Measurements from ENCODE around the gene ATL3.
"Not testable (repeated sequence)": the region's sequence is repeated elsewhere in the genome, so short reads cannot be mapped to it uniquely, and the experiment has no call there.

ATL3 gene

DNA sequence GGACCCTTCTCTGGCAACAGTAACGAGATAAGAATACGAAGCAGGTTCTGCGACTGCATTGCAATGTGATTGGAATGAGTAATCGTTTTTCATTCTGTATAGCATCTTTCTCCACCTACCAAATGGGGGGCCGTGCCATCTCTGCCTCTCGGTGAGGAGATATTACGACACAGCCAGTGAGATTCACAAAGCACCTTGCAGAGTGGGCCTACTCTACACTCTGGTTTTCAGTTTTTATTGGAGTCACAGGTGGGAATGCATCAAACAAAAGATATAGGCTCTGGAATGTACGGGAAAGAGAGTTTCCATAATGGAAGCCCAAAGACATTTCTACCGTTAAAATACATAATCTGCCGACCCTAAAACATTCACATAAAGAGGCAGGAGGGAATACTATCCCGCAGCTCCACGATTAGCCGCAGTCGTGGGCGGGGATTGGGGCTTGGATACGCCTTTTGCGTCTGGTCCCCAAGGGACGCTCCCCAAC, 9.7 kb upstream of the ATL3 start:
- DNase-seq, result no peak

DNA sequence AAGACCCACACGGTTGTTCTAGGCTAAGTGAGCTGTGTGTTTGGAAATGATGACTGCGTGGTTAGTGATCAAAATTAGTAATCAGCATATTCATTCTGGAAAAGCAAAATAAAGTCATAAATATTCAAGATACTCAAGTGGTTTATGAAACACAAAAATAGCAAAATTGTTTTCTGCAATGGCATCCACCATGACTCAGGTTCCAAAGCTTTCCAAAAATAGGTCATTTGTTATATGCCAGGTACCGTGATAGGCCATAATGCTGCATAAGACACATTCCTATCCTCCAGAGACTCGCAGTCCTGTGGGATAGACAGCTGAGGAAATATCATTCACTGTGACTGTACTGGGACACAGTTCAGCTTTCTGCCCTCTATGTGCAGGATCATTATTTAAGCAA, 2.4 kb upstream of the ATL3 start:
- no peak for DNase-seq

DNA sequence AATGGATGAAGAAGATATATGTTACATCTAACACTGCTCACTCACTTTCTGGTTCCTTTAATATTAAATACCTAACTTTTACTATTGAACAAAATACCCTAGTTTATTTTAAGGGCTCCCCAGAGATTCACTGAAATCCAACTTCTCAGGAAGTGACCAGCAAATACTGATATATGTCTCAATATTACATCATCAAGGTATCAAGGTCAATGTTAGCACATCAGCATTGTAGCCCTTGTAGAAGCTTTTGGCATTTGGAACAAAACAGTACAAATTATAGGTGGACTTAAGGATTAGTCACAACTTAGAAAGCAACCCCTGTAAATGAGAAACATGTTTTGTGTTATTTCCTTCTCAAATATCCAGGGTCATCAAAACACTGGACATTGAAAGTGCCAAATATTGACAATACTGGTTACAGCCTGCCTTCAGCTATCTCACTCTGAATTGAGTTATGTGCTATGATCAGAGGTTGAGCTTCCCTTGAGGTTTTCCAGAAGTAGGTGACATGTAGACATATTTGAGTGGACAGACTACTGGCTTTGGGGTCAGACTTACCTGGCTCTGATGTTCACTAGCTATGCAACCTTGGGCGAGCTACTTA, 1.9 kb upstream of the ATL3 start:
- DNase-seq, result no peak

DNA sequence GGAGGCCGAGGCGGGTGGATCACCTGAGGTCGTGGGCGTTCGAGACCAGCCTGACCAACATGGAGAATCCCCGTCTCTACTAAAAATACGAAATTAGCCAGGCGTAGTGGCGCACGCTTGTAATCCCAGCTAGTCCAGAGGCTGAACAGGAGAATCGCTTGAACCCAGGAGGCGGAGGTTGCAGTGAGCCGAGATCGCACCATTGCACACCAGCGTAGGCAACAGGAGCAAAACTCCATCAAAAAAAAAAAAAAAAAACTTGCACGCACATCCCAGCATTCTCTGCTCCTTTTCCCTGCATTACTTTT, 934 bp upstream of the ATL3 start:
- DNase-seq, result no peak

DNA sequence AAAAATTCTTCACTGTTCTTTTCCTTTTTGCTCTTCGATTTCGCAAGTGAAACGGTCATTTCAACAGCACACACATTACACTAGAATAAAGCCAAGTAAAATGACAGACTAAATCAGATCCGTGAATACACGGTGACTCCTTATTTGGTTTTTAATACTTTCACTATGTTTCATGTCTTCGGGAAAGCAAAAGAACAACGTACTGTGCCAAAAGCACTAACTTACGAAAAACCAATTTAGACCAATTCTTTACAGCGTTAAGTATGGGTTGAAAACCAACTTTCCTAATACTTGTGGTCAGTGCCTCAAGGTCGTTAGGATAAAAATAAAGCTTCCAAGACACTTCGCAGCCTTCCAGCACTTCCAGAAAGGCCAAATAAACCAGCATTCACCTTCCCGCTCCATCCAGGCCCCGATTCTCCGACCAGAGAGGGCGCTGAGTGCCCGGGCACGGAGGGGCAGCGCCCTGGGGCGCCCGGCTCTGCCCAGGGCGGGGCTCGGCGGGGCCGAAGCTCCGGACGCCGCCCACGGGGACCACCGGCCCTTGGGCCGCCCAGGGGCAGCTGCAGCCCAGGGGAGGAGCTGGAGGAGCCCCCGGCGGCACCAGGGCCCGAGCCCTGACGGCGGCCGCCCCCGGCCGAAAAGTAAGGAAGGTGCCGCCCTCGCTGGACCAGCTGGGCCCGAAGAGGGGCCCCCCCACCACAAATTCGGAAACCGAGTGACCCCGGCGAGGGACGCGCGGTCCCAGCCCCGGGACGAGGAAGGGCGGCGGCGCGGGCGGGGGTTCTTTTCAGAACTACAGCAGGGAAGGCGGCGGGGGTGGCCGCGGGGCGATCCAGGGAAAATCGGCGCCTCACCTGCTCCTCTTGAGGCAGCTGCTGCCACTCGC, 499 bp downstream of the ATL3 start:
- peak; percentile 65 for DNase-seq

DNA sequence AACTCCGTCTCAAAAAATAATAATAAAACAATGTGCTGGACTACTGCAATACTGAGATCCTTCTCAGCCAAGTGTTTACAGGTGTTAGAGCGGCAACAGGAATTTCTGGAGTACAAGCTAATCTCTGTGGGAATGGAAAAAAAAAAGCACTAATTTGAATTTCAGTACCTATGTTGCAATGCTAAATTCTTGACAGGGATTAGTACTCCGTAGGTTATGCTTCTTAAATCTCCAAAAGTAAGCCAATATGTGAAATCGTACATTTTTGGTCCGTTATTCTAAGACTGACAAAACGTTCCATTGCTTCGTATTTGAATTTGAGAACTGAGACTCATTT, 1.1 kb downstream of the ATL3 start:
- DNase-seq, result no peak

DNA sequence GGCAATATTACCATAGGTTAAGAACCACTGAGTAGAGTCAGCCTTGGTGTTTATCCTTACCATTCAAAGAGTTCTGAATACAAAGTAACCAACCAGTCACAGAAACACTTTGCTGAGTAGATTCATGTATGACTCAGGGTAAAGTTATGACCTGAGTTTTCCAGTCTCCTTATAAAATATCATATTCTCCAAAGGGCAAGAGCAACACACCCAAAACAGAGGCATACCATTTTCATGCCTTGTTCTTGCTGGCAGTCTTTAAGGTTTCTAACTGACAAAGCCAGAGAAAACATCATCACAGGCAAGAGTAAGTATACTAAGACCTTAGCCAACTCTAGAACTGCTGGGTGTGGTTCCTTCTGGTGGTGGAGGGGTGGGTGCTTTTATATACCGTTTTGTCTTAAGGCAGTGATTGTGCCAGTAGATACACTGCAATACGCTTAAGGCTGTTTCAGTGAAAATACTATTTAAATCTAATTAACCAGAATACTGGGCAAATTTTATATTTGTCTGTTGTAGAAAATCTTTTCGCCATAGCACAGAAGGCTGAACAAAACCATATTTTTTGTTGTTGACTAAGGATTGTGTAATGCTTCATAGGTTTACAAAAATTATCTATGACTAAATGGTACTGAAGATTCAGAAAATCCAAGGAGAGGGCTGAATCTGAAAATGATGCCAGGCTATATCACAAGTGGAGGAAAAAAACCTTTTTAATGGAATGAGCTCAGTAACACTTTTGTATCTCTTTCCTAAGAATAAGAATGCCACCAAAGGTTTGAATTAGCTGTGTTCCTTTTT, 3.0 kb downstream of the ATL3 start:
- no peak for DNase-seq

DNA sequence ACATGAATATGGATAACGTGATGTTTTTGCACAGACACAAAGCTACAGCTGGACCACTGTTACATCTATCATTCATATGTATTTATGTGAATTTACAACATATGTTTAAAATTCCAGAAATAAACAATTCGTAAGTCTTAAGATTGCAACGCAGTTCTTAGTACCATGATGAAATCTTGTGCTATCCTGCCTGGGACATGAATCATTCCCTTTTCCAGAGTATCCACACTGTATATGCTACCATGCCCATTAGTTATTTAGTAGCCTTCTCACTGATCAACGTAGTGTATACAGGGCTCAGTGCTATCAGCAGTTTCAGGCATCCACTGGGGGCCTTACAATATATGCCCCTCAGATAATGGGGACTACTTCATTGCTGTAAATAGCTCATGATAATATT, 4.3 kb downstream of the ATL3 start:
- no peak for DNase-seq

DNA sequence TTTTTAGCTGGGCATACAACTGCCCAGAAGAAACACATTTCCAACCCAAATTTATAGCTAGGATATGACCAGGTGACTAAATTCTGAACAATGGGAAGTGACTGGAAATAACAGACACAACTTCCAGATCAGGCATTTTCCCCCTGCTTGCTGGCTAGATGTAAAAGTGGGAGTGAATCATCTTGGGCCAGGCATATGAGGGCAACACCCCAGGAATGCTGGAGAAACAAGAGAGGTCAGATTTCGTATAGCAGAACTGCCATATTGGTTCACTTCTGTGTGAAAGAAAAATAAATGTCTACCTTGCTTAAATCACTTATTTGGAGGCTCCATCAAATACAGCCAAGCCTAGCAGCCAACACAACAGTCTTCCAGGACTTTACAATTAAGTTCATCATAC, 7.4 kb downstream of the ATL3 start:
- DNase-seq, result no peak

DNA sequence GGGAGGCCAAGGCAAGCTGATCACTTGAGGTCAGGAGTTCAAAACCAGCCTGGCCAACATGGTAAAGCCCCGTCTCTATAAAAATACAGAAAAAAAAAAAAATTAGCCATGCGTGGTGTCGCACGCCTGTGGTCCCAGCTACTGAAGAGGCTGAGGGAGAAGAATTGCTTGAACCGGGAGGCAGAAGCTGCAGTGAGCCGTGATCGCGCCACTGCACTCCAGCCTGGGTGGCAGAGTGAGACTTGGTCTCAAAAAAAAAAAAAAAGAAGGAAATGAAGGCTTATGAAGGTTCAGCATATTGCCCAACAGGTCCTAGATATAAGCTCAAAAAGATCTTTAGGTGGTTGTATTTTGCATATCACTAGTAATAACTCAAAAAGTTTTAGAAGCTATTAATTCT, 10.2 kb downstream of the ATL3 start:
- DNase-seq, result no peak

DNA sequence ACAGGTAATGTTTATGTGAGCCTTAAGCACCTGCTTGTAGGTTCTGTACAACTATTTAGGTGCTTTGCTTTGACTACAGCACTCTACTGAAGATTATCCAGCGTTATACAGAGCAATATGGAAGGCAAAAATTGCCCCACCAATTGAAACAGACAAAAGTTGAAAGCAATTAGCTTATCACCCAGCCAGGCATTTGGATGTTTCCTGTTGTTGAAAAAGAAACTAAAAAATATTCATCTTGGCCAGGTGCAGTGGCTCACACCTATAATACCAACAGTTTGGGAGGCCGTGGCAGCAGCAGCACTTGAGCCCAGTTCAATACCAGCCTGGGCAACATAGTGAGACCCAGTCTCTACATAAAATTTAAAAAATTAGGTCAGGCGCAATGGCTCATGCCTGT, 18.5 kb downstream of the ATL3 start:
- DNase-seq, result no peak

DNA sequence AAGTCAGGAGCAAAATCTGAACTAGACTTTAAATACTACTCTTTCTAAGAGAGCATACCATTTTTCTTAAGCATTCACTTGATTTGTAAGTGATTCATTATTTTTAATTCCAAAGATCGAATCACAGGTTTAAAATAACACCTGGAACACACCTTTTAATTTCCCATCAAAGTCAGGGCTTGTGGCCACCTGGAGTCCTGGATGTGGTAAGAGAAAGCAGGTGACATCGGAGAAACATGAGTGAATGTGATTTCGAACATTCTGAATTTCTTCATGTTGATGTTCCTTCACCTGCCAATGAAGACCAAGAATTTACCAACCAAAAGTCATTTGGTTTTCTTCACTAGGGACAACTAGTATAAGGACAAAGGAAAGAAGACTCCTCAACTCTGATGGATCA, 28.0 kb downstream of the ATL3 start:
- no peak for DNase-seq

DNA sequence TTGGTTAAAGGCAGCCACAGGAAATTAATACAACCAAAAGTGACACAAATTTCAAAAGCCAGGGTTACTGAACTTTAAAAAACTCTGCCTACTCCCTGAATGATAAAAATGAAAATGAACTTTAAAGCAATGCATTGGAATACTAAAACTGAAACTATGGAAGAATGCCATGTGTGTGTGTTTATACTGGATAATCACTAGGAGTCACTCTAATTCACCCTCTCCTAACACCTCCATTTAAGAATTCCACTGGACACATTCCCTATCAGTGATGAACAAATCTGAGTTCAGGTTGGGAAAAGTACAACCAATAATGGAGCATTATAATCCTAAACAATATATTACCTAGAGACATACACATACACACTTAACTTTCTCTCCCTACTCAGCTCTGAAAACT, 29.4 kb downstream of the ATL3 start:
- no peak for DNase-seq

DNA sequence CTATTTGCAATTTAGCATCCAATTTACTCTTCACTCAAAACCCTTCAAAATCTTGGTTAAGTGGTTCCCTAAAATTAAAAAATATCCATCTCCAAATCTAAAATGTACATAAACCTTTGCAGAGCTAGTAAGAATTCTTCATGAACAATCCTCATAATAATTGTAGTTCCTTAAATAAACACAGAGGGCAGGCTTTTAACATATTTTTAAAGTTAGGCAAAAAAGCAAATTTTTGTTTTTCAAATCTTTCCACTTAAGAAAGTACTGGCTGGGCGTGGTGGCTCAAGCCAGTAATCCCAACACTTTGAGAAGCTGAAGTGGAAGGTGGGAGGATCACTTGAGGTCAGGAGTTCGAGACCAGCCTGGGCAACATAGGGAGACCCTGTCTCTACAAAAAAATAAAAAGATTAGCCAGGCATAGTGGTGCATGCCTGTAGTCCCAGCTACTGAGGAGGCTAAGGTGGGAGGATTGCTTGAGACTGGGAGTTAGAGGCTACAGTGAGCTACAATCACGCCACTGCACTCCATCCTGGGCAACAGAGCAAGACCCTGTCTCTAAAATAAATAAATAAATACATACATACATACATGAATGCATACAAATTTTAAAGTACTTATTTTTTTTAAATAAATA, 31.9 kb downstream of the ATL3 start:
- peak; percentile 24 for DNase-seq

DNA sequence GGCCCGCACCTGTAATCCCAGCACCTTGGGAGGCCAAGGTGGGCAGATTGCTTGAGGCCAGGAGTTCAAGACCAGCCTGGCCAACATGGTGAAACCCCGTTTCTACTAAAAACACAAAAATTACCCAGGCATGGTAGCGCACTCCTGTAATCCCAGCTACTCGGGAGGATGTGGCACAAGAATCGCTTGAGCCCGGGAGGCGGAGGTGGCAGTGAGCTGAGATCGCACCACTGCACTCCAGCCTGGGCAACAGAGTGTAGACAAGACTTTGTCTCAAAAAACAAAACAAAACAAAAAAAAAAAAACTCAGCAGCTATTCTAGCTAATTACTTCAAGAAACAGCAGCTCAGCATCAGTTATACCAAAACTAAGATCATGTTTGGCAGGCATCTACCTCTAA, 32.7 kb downstream of the ATL3 start:
- DNase-seq, result not testable (repeated sequence)

DNA sequence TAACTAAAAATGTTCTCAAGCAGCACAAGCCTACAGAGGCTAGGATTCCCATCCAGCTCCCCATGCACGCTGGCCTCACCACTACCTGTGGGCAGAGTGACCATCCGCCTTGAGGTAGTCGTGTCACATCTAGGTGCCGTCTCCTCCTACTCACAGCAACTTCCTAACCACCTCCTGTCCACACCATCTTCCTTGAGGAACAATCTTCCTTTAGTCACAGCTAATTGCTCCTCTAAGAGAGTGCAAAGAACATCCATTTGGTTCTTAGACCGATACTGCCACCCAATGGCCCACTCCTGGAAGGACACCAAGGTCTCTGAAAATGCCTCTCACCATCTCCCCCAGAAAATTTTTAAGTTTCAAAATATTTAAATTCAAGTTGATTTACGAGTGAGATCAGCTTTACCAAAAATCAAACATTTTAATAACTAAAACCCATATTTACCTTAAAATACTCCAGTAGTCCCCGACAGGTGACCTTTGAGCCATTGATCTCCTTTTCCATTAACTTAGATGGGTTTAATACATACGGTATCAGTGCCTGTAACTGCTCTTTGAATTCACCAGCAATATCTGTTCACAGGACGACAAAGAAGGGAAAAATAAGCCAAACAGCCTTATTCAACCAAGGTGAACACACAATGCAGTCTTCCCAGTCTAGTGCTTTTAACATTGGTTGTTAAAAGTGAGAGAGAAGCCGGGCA, 35.3 kb downstream of the ATL3 start:
- DNase-seq, result peak; percentile 68

DNA sequence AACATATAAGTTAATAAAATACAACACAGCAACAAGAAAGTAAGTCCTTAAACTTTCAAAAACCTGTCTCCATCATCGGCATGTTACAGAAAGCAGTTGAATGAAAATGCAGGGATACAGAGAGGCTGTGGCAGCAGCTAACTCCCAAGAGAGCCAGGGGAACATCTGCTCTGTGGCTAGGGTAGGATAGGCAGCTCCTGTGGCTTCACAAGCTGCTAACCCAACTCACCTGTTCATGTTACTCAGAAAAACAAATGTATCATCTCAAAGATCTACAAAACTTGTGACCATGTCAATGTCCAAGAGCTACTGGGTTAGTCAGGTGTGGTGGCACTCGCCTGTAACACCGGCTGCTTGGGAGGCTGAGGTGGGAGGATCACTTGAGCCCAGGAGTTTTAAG, 41.8 kb downstream of the ATL3 start:
- DNase-seq, result no peak

DNA sequence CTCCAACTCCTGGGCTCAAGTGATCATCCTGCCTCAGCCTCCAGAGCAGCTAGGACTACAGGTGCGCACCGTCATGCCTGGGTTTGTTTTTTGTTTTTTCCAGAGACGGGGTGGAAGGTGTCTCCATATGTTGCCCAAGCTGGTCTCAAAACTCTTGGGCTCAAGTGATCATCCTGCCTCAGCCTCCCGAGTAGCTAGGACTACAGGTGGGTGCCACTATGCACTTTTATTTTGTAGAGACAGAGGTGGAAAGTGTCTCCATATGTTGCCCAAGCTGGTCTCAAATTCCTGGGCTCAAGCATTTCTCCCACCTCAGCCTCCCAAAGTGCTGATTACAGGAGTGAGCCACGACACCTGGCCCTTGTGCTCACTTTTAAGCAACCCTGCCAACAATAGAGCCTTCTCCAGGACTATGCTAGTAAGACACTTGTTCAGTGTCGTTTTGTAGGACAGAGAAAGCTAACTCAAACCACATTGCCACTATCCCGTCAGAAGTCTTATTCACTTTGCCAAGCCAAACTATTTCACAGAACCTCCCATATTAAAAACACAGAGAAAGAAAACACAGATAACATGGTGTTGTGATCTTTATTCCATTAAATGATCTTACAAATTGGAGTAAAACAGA, 47.5 kb downstream of the ATL3 start:
- no peak for DNase-seq

DNA sequence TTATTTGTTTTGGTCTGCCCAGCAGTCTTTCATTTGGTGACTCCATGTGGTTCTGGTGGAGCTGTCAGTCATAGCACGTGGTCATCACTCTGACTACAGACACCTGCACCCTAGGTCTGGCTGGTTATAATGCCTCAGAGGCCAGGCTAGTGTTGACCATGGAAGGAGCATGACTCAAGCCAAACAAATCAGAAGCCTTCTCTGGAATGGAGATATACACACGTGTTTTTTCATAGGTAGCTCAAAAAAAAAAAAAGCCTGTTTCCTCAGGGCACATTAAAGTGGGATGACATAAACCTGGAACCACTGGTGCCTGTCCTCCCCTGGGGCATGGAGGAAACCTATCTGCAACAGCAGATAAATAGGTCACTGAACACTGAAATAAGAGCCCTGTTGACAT, 48.9 kb downstream of the ATL3 start:
- no peak for DNase-seq

DNA sequence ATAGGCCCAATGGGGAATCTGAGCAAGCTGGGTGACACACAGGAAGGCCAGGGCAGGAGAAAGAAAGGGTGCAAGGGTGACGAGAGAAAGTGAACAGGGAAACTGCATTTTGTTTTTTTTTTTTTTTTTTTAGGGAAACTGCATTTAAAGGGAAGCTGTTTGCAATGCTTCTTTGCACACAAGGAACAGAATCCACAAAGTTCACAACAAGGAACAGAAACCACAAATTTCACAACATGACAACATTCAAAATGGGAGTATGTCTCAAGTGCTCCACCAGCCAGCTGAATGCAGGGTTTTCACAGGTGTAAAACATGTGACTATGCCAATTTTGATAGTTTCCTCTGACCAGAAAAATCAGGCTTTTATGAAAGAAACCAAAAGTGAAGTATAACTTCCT, 50.1 kb downstream of the ATL3 start:
- DNase-seq, result no peak

DNA sequence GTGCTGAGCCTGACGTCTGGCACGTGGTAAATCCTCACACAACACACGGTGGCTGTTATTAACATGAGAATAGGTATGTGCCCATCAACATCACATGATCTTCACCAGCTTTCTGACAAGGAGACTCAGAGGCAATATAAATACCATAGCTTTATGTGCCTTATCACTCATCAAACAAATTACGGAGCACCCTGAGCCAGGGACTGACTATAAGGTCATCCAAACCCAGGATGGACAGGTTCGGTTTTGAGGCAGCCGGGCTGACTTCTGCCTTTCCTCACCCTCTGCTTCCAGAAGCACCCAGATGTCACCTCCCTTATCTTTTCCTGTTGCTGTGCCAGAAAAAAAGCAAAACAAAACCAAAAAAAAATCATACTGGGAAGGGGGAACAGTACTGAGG, 51.2 kb downstream of the ATL3 start:
- no peak for DNase-seq

DNA sequence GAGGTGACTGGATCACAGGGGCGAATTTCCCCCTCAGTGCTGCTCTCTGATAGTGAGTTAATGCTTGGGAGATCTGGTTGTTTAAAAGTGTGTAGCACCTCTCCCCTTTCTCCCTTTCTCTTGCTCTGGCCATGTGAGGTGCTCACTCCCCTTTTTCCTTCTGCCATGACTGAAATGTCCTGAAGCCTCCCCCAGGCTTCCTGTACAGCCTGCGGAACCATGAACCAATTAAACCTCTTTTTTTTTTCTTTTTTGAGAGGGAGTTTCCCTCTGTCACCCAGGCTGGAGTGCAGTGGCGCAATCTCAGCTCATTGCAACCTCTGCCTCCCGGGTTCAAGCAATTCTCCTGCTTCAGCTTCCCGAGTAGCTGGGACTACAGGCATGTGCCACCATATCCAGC, 53.5 kb downstream of the ATL3 start:
- DNase-seq, result not testable (repeated sequence)

Data from hematopoietic multipotent progenitor cell treated with erythropoietin and hydrocortisone succinate and interleukin-3 and kit ligand, for 8 days (in vitro differentiated cells).